GM06990 (cell line): Measurements from ENCODE around the gene NRXN2.

ENCODE experiments used
- DNase-seq: peaks from one replicate; pipeline ENCODE4 v3.0.0-alpha.2; 2011; ENCODE audit not compliant: insufficient read length; ENCODE audit errors: extremely low read depth
- H3K27me3 ChIP-seq: replicated peaks from 2 replicates; pipeline ENCODE4 v1.6.0; 2011; ENCODE audit warnings: low read length; ENCODE audit not compliant: control insufficient read depth, insufficient read depth
- H3K36me3 ChIP-seq: 2 replicates; pipeline ENCODE4 v1.5.1; 2011; ENCODE audit warnings: low read length; ENCODE audit not compliant: control insufficient read depth, insufficient read depth
- H3K4me3 ChIP-seq: replicated peaks from 2 replicates; pipeline ENCODE4 v1.5.1; 2011; ENCODE audit warnings: low read depth, mild to moderate bottlenecking, control low read depth, low read length
- TF ChIP-seq, protein P1 (sequence below): IDR thresholded peaks from 2 replicates; pipeline ENCODE4 v1.5.1; 2011; ENCODE audit warnings: low read length, control low read depth, mild to moderate bottlenecking, inconsistent platforms; ENCODE audit not compliant: insufficient read depth, poor library complexity, severe bottlenecking

NRXN2 gene

DNA sequence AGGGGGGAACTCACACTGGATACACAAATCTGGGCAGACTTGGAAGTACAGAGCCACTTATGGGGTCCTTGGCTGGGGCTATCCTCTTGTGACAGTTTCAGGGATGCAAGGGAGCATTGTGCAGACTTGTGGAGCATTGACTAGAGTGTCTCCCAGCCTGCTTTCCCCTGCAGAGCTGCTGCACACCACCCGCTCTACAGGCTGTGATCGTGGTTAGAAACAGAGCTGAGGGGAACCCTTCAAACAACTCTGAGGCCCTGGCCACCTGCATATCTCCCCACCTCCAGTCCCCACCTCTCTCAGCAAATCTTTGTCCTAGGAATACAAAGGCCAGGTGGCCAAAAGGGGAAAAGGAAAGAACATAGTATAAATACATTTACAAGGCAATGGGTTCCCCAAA lies 64.7 kb downstream of the NRXN2 start:
- H3K4me3 ChIP-seq: no peak overlapping the region
- no peaks in the 10 kb centered on the region; the same call in 1 of the 2 replicates for H3K27me3 ChIP-seq
- H3K36me3 ChIP-seq: no peaks in the 10 kb centered on the region
- TF ChIP-seq, protein P1, sequence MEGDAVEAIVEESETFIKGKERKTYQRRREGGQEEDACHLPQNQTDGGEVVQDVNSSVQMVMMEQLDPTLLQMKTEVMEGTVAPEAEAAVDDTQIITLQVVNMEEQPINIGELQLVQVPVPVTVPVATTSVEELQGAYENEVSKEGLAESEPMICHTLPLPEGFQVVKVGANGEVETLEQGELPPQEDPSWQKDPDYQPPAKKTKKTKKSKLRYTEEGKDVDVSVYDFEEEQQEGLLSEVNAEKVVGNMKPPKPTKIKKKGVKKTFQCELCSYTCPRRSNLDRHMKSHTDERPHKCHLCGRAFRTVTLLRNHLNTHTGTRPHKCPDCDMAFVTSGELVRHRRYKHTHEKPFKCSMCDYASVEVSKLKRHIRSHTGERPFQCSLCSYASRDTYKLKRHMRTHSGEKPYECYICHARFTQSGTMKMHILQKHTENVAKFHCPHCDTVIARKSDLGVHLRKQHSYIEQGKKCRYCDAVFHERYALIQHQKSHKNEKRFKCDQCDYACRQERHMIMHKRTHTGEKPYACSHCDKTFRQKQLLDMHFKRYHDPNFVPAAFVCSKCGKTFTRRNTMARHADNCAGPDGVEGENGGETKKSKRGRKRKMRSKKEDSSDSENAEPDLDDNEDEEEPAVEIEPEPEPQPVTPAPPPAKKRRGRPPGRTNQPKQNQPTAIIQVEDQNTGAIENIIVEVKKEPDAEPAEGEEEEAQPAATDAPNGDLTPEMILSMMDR: no peak
- no peak for DNase-seq

DNA sequence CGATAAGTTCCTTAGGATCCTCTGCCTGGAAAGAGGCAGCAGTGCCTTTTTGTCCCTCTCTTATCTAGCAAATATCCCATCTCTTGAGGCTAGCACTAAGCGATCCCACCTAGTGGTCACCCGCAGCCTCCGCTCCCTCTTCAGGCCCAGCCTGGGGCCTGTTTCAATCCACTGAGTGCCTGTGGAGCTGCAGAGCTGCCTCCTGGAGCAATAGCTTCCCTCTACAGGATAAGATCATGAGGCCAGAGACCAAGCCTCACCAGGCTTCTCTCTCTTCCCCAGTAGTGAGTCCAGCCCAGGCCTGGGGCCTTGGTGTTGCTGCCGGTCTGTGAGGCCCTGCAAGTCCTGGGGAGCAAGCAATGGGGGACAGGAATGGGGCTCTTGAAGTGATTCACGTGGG lies 66.1 kb downstream of the NRXN2 start:
- H3K4me3 ChIP-seq: no peak overlapping the region
- TF ChIP-seq, protein P1: no peak
- no peak for DNase-seq

DNA sequence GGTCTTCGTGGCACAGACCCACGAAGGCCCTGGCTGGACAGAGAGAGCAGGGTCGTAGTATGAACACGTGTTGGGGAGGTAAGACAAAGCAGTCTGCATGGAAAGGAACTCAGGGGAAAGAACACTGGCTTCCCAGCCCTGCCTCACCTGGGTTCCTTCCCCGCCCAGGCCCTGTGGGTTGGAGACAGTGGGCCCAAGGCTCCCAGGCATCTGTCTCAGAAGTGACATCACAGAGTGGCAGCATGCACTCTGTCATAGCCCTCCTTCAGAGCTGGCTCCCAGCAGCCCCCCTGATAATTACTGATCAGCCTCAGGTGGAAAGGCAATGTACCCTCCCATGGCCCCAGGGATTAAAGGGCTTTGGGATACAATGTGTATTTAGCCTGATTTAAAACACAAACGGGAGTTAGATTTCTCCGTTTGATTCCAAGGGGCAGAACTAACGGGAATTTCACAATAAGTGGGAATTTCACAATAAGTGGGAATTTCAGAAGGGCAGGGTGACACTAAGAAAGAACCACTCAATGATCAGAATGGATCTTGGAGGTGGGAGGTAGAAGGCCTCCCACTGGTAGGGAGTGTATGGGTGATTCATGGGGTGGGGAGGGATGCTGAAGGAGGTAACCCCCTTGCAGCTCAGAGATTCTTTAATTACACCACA lies 66.9 kb downstream of the NRXN2 start:
- Histone ChIP-seq H3K27me3 (no peaks in the 10 kb centered on the region; the same call in 1 of the 2 replicates), H3K4me3 (no peak overlapping the region), H3K36me3 (no peaks in the 10 kb centered on the region)
- TF ChIP-seq, protein P1: no peak
- no peak for DNase-seq

More for the DNA sequence above, 66.1 kb downstream of the NRXN2 start:
- no peaks in the 10 kb centered on the region for H3K36me3 ChIP-seq
- H3K27me3 ChIP-seq: no peaks in the 10 kb centered on the region; the same call in 1 of the 2 replicates

DNA sequence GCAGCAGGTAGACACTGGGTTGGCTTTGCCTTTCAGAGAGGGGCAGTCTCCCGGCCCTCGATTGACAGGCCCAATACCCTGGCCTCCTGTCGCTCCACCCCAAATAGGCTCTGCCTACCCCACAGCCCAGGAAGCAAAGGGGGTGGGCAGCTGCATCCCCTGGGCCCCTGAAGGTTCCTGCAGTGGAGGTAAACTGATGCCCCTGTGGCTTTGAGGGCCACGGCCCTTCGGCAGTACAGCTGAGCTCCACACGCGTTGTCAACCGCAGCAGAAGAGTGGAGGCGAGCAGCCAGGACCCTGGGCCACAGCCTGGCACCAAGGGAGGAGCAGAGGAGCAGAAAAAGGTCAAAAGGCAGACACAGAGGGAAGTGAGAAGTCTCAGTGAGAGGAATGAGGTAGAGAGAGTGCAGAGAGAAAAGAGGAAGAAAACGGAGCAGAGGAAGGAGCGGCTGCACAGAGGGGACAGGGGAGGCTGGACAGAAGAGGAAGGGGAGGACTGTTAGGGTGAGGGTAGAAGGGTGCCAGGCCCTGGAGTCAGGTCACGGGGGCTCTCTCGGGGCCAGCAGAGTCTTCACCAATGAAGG lies 67.9 kb downstream of the NRXN2 start:
- Histone ChIP-seq H3K27me3 (no peaks in the 10 kb centered on the region; the same call in 1 of the 2 replicates), H3K4me3 (no peak overlapping the region), H3K36me3 (no peaks in the 10 kb centered on the region)
- TF ChIP-seq, protein P1: no peak
- no peak for DNase-seq

DNA sequence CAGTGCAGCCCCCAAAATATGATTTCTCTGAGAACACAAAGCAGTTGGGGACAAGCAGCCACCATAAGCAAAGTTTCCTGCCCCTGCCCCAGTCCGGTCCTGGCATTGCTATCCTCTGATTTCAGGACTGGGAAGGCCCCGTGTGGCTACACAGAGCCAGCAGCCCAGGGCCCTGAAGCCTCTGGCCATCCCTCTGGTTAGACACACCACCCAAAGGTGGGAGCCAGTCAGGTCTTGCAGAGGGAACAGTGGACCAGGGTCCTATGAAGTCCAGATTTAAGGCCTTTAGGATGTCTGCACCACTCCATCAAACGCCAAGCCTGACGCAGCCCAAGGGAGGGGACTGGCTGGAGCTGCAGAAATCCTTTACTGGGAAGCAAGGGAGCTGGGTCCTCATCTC lies 68.6 kb downstream of the NRXN2 start:
- H3K36me3 ChIP-seq: no peaks in the 10 kb centered on the region
- no peak overlapping the region for H3K4me3 ChIP-seq
- TF ChIP-seq, protein P1: no peak
- H3K27me3 ChIP-seq: no peaks in the 10 kb centered on the region; the same call in 1 of the 2 replicates
- DNase-seq: no peak
